BJ (cell line): ENCODE measurements around the gene GP1BB. TPM values are rescaled to one million over a fixed set of nuclear protein-coding genes. Genes with fewer than 3 reads are reported as not detected.

Source experiments
- CTCF ChIA-PET: fragments of 350-600 bp; formaldehyde crosslinking; extraction: SDS; loops from one replicate; lab custom pipeline; 2021; ENCODE audit warnings: antibody characterized with exemption, inconsistent platforms; lab: Yijun Ruan, JAX
- POLR2A ChIA-PET: fragments of 300-600 bp; sonication (Branson Sonifier 250); formaldehyde crosslinking; extraction: SDS; loops from one replicate; lab custom pipeline; 2021; ENCODE audit warnings: antibody characterized with exemption; lab: Charles Lee
- DNase-seq: peaks from one replicate; pipeline ENCODE4 v3.0.0-alpha.2; 2011; ENCODE audit warnings: low read depth
- H3K27me3 ChIP-seq: 2 replicates; pipeline ENCODE4 v1.6.0; 2011; ENCODE audit warnings: low read length; ENCODE audit not compliant: control insufficient read depth, insufficient read depth
- H3K36me3 ChIP-seq: 2 replicates; pipeline ENCODE4 v1.5.1; 2011; ENCODE audit warnings: low read length; ENCODE audit not compliant: control insufficient read depth, insufficient read depth
- H3K4me3 ChIP-seq: 2 replicates; pipeline ENCODE4 v1.5.1; 2011; ENCODE audit warnings: low read depth, mild to moderate bottlenecking, control low read depth, low read length
- polyA plus RNA-seq: library from polyadenylated mRNA; depleted of rRNA; stranded (reverse); fragments of >200 nt; gene quantifications from 2 replicates; pipeline ENCODE4 v1.2.3, GENCODE V29; 2011
- TF ChIP-seq, protein P1 (sequence below): IDR thresholded peaks from 2 replicates; pipeline ENCODE4 v1.5.1; 2011; ENCODE audit warnings: low read depth, mild to moderate bottlenecking, control low read depth, inconsistent platforms, low read length, moderate library complexity; ENCODE audit not compliant: insufficient read depth

The GP1BB gene
- polyA plus RNA-seq, 1 experiment: 4.2 TPM

DNA sequence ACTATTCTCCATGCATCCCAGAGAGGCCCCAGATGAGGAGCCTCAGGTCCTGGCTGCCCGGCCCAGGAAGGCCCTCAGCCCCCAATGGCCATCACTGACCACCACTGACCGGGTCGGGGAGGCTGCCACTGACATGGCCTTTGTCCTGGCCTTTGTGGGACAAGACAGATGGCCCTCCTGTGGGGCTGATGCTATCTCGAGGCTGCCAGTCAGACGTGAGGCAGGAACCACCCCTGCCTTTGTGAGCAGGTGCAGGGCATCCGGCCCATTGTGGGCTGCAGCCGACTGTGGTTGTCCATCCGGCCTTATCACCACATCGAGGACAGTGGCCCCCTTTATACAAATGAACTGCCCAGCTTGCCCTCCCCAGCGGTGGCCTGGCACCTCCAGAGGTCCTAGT, 5.5 kb downstream of the GP1BB start:
- Histone ChIP-seq H3K4me3 (no peak overlapping the region), H3K27me3 (no peaks in the 10 kb centered on the region), H3K36me3 (no peaks in the 10 kb centered on the region; the same call in 1 of the 2 replicates)
- DNase-seq: no peak
- ChIA-PET POLR2A (no interaction called here), CTCF (interaction anchor here (2.7 to 6.8 kb wide), 2 partner anchors 186 to 214 kb away, joined by 13 to 277 read pairs; no protein-coding TSS in a partner anchor)
- TF ChIP-seq, protein P1, sequence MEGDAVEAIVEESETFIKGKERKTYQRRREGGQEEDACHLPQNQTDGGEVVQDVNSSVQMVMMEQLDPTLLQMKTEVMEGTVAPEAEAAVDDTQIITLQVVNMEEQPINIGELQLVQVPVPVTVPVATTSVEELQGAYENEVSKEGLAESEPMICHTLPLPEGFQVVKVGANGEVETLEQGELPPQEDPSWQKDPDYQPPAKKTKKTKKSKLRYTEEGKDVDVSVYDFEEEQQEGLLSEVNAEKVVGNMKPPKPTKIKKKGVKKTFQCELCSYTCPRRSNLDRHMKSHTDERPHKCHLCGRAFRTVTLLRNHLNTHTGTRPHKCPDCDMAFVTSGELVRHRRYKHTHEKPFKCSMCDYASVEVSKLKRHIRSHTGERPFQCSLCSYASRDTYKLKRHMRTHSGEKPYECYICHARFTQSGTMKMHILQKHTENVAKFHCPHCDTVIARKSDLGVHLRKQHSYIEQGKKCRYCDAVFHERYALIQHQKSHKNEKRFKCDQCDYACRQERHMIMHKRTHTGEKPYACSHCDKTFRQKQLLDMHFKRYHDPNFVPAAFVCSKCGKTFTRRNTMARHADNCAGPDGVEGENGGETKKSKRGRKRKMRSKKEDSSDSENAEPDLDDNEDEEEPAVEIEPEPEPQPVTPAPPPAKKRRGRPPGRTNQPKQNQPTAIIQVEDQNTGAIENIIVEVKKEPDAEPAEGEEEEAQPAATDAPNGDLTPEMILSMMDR: no peak

DNA sequence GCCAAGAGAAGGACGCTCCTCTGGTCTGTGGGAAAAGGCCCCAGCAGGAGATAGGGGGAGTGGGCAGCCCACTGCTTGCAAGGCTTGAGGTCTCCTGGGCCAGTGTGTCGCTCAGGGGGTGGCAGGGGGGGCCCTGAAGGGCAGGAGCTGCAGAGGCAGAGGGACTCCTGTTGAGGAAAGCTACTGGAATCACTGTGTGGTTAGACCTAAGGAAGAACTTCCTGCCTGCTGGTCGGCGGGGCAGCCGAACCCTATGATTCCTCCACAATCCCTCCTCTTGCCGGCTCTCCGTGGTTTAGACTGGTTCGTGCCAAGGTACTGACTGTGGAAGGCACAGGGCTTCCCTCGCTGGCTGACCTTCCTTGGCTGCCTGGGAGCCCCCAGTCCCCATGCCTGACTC, 6.2 kb downstream of the GP1BB start:
- ChIA-PET CTCF (interaction anchor here (0.6 to 6.8 kb wide), 14 partner anchors 9 to 243 kb away, joined by 3 to 277 read pairs (median 12); no protein-coding TSS in a partner anchor), POLR2A (no interaction called here)
- TF ChIP-seq, protein P1: no peak
- no peak overlapping the region for H3K4me3 ChIP-seq
- H3K36me3 ChIP-seq: no peaks in the 10 kb centered on the region; the same call in 1 of the 2 replicates
- DNase-seq: no peak
- H3K27me3 ChIP-seq: no peaks in the 10 kb centered on the region

GRCh38 chr22:19730198-19730597, 6.9 kb downstream of the GP1BB start:
- DNase-seq: no peak
- POLR2A ChIA-PET: no interaction called here
- CTCF ChIA-PET: interaction anchor here (0.6 to 6.8 kb wide), 61 partner anchors 10 to 338 kb away, joined by 3 to 277 read pairs (median 5); partner anchors contain the start of genes GNB1L, RTL10, SEPTIN5 and TANGO2
- TF ChIP-seq, protein P1: no peak
- H3K27me3 ChIP-seq: no peaks in the 10 kb centered on the region
- H3K4me3 ChIP-seq: no peak overlapping the region
- H3K36me3 ChIP-seq: no peaks in the 10 kb centered on the region

DNA sequence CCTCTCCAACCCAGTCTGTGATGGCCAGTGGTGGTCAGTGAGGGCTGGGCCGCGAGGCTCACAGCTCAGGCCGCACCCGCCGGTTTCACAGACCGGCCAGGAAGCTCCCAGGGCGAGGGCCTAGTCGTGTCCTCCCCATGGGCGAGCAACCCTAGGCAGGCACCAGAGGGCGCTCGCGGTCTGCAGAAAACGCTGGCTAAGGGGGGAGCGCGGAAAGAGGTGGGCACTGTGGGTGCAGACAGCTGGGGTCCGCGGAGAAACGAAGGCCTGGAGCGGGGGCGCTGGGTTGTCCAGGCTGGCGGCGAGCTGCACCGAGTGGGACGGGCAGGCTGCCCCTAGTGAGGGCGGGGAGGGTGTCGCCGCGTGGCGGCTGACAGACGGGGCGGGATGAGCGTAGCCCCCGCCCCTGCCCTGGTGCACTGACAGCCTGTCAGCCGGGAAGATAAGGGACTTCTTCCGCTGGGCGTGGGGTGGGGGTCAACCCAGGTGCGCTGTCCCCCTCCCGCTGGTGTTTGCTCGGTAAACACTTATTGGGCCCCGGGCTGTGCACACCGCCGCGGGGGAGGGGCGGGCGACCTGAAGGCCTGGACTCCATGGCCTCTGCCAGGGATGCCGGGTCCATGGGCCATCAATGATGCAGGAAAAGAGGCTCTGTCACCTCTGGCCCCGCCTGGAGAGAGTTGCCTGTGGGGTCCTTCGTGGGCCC, 7.5 kb downstream of the GP1BB start:
- ChIA-PET POLR2A (no interaction called here), CTCF (interaction anchor here (0.6 to 6.8 kb wide), 62 partner anchors 10 to 337 kb away, joined by 3 to 277 read pairs (median 5); partner anchors contain the start of genes COMT, GNB1L, RTL10 and SEPTIN5)
- H3K27me3 ChIP-seq: no peaks in the 10 kb centered on the region
- TF ChIP-seq, protein P1: peak; percentile 96
- no peaks in the 10 kb centered on the region for H3K36me3 ChIP-seq
- peak overlapping the region; percentile 52 for H3K4me3 ChIP-seq
- DNase-seq: peak; percentile 3

DNA sequence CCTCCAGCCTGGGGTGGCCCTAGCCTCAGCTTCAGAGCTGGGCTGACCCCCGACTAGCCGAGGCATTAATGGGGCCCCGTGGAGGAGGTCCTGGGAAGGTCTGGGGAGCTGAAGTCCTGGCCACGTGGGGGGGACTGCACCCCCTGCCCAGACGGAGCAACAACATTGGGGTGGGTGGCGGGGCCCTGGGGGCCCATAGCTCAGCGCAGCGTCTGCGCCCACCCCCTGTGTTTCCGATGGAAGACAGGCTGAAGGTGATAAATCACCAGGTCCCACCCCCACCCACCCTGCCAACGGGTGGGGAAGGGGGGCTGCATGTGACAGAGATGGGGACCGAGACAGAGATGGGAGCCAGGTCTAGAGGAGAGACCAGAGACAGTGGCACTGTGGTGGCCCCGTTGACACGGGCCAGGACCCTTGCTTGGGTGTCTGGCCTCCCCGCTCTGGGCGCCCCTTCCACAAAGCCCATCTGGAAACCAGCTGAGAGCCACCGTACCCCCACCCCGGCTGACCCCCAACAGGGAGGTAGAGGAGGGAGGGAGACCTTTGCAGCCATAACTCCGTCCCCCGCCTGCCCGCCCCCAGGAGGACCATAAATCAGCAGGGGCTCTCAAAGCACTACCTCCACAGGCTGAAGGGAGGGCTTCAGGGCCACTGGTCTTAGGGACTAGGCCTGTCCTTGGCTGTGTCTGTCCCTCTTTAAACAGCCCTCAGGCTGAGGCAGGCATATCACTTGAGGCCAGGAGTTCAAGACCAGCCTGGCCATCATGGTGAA, 8.2 kb downstream of the GP1BB start:
- POLR2A ChIA-PET: no interaction called here

More for the DNA sequence above, 8.2 kb downstream of the GP1BB start:
- no peak for DNase-seq
- TF ChIP-seq, protein P1: no peak
- CTCF ChIA-PET: interaction anchor here (1.0 to 6.8 kb wide), 40 partner anchors 11 to 289 kb away, joined by 3 to 277 read pairs (median 8); partner anchors contain the start of genes COMT, GNB1L, RTL10 and TANGO2
- Histone ChIP-seq H3K36me3 (no peaks in the 10 kb centered on the region), H3K27me3 (no peaks in the 10 kb centered on the region), H3K4me3 (no peak overlapping the region)
